Adrenal gland (tissue), 19 donors: ENCODE results near the gene PDZD7. TPM values are rescaled to one million over a fixed set of nuclear protein-coding genes. Genes with fewer than 3 reads are reported as not detected.

Experiments
- DNase-seq, 7 donors: peaks; one replicate each; pipeline ENCODE4 v3.0.0-alpha.2; 2019 to 2020
- H3K27ac ChIP-seq, 5 donors: fragments of 200-600 bp; sonication (generic) in 4 of 5; 1 replicate in 3 of 5; 2 replicates in 2 of 5; pipeline versions ENCODE4 v1.5.1 to v1.8.0; 2016 to 2020; ENCODE audit warnings: mild to moderate bottlenecking in 1 of 5
- H3K27me3 ChIP-seq: fragments of 200-600 bp; 2 replicates; pipeline ENCODE4 v1.8.0; 2021
- H3K36me3 ChIP-seq, 2 donors: fragments of 200-600 bp; replicated peaks in 1 of 2; 1 replicate in 1 of 2; 2 replicates in 1 of 2; pipeline versions ENCODE4 v1.5.1 to v1.8.0; 2018 to 2022
- H3K4me1 ChIP-seq, 2 donors: fragments of 200-600 bp; replicated peaks in 1 of 2; 1 replicate in 1 of 2; 2 replicates in 1 of 2; pipeline versions ENCODE4 v1.5.1 to v1.8.0; 2018 to 2021
- H3K4me3 ChIP-seq, 4 donors: fragments of 200-600 bp; sonication (generic) in 3 of 4; one replicate each; pipeline ENCODE4 v1.5.1; 2016 to 2018
- H3K9me3 ChIP-seq, 3 donors: fragments of 200-600 bp; sonication (generic) in 1 of 3; replicated peaks in 1 of 3; 1 replicate in 2 of 3; 2 replicates in 1 of 3; pipeline versions ENCODE4 v1.5.1 to v1.8.0; 2016 to 2021
- CTCF ChIP-seq, 6 experiments: fragments of 450-650 bp in 4 of 6; fragments of 200-600 bp in 2 of 6; sonication (generic) in 1 of 6; IDR thresholded peaks; 1 replicate in 5 of 6; 2 replicates in 1 of 6; pipeline versions ENCODE4 v1.5.1 to v1.8.0; 2016 to 2021; ENCODE audit warnings: antibody characterized with exemption in 6 of 6, mild to moderate bottlenecking in 2 of 6, moderate library complexity in 1 of 6
- POLR2A ChIP-seq, 2 donors: fragments of 450-650 bp; IDR thresholded peaks; one replicate each; pipeline ENCODE4 v1.6.1; 2017; ENCODE audit warnings: antibody characterized with exemption in 2 of 2, mild to moderate bottlenecking in 2 of 2, moderate library complexity in 1 of 2
- WGBS, 4 donors: extraction: QIAGEN DNeasy Blood & Tissue Kit in 2 of 4; methylation state at CpG; one replicate each; pipeline versions ENCODE4 v1.1.5 to v1.1.7; 2013 to 2017; 5-methylcytosine and 5-hydroxymethylcytosine counted together
- intact Hi-C, 2 donors: fragments of 100-400 bp; cut with DNase I; formaldehyde crosslinking; loops; one replicate each; pipeline versions ENCODE4 v1.14.1 to v1.15.0; 2022 to 2023
- long read RNA-seq, 10 donors: library from polyadenylated mRNA in 3 of 10; unstranded in 2 of 10; stranded (forward) in 1 of 10; transcript quantifications; one replicate each; pipeline ENCODE4 v2.0.0 and lab custom pipeline, GENCODE V29; 2021 to 2026
- polyA plus RNA-seq, 3 donors: library from polyadenylated mRNA; stranded (reverse); fragments of 200-250 nt in 2 of 3; fragments of 350-450 nt in 1 of 3; fragmentation: Illumina TruSeq in 1 of 3; extraction: RNeasy Lipid Tissue Mini Kit (QIAGEN cat#74804) in 1 of 3; gene quantifications; one replicate each; pipeline ENCODE4 v1.2.3, GENCODE V29; 2013 to 2014
- total RNA-seq, 9 donors: library from RNA; depleted of rRNA in 4 of 9; stranded (reverse); fragments of >200 nt in 4 of 9; fragments of 120-200 nt in 1 of 9; fragmentation: NEBNext Ultra II Directional in 1 of 9; extraction: Animal tissue kit (Norgen Biotek cat#: 25700) in 1 of 9; gene quantifications; one replicate each; pipeline versions ENCODE4 v1.1.0 to v1.2.4, GENCODE V29; 2013 to 2023
- donor health status: healthy with polysubstance abuse.
- donor health status: Bipolar disorder and iron deficiency.
- donor health status: DM: yes; HTN: yes; CAD: no.
- donor health status: DM: no; HTN: no; CAD: no.
- donor health status: DM: no; HTN: no; CAD: no.
- donor health status: DM: yes; HTN: yes; CAD: no.

Gene PDZD7
- 1 to 10 TPM in 2 of 9 donors, under 1 TPM in 6, not detected in 1; 0.13 to 1.9 (median 0.57) TPM for total RNA-seq
- 1 to 10 TPM in 2 of 3 donors, under 1 TPM in 1; 0.18 to 3.5 (median 1.0) TPM for polyA plus RNA-seq
- long read RNA-seq, donor 1 = 0 reads
- long read RNA-seq, donor 2 = 0 reads
- long read RNA-seq, donor 3 = 0 reads
- long read RNA-seq, donor 4 = 0 reads
- long read RNA-seq, donor 5, partial matches to known transcripts = 0 of 1 reads
- long read RNA-seq, donor 5, other reads (novel, unspliced or antisense) = 1 of 1 reads
- long read RNA-seq, donor 6 = 0 reads
- long read RNA-seq, donor 7 = 0 reads
- long read RNA-seq, donor 8, partial matches to known transcripts = 103 of 108 reads
- long read RNA-seq, donor 8, other reads (novel, unspliced or antisense) = 5 of 108 reads
- long read RNA-seq, donor 9 = 0 reads
- long read RNA-seq, donor 10 = 0 reads

- no peak for TF ChIP-seq CTCF (IDR thresholded peaks at IDR 0.05)
- TF ChIP-seq POLR2A (IDR thresholded peaks at IDR 0.05) = peak in 1 of 2 donors; percentile 55
- peak; percentile 91 to 98 (median 97) for DNase-seq
- H3K27ac ChIP-seq = peak within 1 kb of the TSS; percentile 2 to 98 (median 92)
- H3K4me1 ChIP-seq = peaks cover 14 to 26% of the 10 kb centered on the region in 2 donors
- peaks cover 0 to 18% of the 10 kb centered on the region in 2 donors for H3K36me3 ChIP-seq
- H3K27me3 ChIP-seq = no peaks in the 10 kb centered on the region
- no peaks in the 10 kb centered on the region for H3K9me3 ChIP-seq
- intact Hi-C loops = no loop called here
- 0% methylated on average over 11 to 38 of the region's 38 CpGs for WGBS, 4 donors
- H3K4me3 ChIP-seq = peak within 1 kb of the TSS; percentile 21 to 69 (median 50)
Measured at GRCh38 chr10:101031128-101031795, at the start of gene PDZD7, which contains the start of gene SFXN3. Gene PDZD7, minus strand, starts transcription at chr10:101031129. Its CDS starts 910 bp downstream, at chr10:101030219. Gene SFXN3, plus strand, starts transcription at chr10:101031234. Its CDS starts 3,461 bp downstream, at chr10:101034695.

- Histone ChIP-seq H3K4me3 (no peak overlapping the region), H3K4me1 (no peaks in the 10 kb centered on the region), H3K27ac (no peak overlapping the region), H3K27me3 (peaks cover 28% of the 10 kb centered on the region), H3K36me3 (no peaks in the 10 kb centered on the region), H3K9me3 (no peaks in the 10 kb centered on the region)
- 84 to 100% (median 87%) methylated on average over 1 of the region's 1 CpG for WGBS, 4 donors
- DNase-seq = no peak
- TF ChIP-seq POLR2A (IDR thresholded peaks at IDR 0.05) (no peak), CTCF (IDR thresholded peaks at IDR 0.05) (no peak)
- intact Hi-C loops = no loop called here
Measured at GRCh38 chr10:101079874-101080273, 48.9 kb upstream of the PDZD7 start.

- Histone ChIP-seq H3K36me3 (no peaks in the 10 kb centered on the region), H3K27me3 (peaks cover 32% of the 10 kb centered on the region), H3K4me1 (no peaks in the 10 kb centered on the region), H3K27ac (no peak overlapping the region), H3K9me3 (no peaks in the 10 kb centered on the region), H3K4me3 (no peak overlapping the region)
- no peak for DNase-seq
- intact Hi-C loops = no loop called here
- WGBS, 4 donors = 65 to 78% (median 73%) methylated on average over 5 of the region's 5 CpGs
- TF ChIP-seq POLR2A (IDR thresholded peaks at IDR 0.05) (no peak), CTCF (IDR thresholded peaks at IDR 0.05) (no peak)
Measured at GRCh38 chr10:101076630-101077029, 45.7 kb upstream of the PDZD7 start.

GRCh38 chr10:101075775-101076174 is 44.8 kb upstream of the PDZD7 start:
- 11 to 17% (median 13%) methylated on average over 4 of the region's 4 CpGs for WGBS, 4 donors
- Histone ChIP-seq H3K27me3 (peaks cover 31% of the 10 kb centered on the region), H3K27ac (no peak overlapping the region), H3K36me3 (no peaks in the 10 kb centered on the region), H3K4me3 (no peak overlapping the region), H3K4me1 (no peaks in the 10 kb centered on the region), H3K9me3 (no peaks in the 10 kb centered on the region)
- no peak for DNase-seq
- TF ChIP-seq POLR2A (IDR thresholded peaks at IDR 0.05) (no peak), CTCF (IDR thresholded peaks at IDR 0.05) (no peak)
- intact Hi-C loops = no loop called here
